IPS DF 6.9 (cell line): Measurements from ENCODE around the gene FSHB.
"Not testable (repeated sequence)": the region's sequence is repeated elsewhere in the genome, so short reads cannot be mapped to it uniquely, and the experiment has no call there.

Experiments used
- DNase-seq: peaks from one replicate; pipeline ENCODE4 v3.0.0-alpha.2; 2013; ENCODE audit warnings: low read depth, low spot score
- H3K27ac ChIP-seq: one replicate; pipeline ENCODE4 v1.5.1; 2013; ENCODE audit warnings: low read length, control low read depth
- H3K27me3 ChIP-seq: 2 replicates; pipeline ENCODE4 v1.6.1; 2013; ENCODE audit warnings: mild to moderate bottlenecking, low read length; ENCODE audit not compliant: control insufficient read depth, insufficient read depth
- H3K36me3 ChIP-seq: 2 replicates; pipeline ENCODE4 v1.6.1; 2013; ENCODE audit warnings: low read length; ENCODE audit not compliant: control insufficient read depth, insufficient read depth
- H3K4me1 ChIP-seq: 2 replicates; pipeline ENCODE4 v1.6.1; 2013; ENCODE audit warnings: low read length; ENCODE audit not compliant: control insufficient read depth, insufficient read depth
- H3K4me3 ChIP-seq: 2 replicates; pipeline ENCODE4 v1.5.1; 2013; ENCODE audit warnings: mild to moderate bottlenecking, low read length
- H3K9me3 ChIP-seq: 2 replicates; pipeline ENCODE4 v1.6.1; 2013; ENCODE audit warnings: low read length, inconsistent platforms; ENCODE audit not compliant: control insufficient read depth, insufficient read depth
- WGBS: extraction: QIAGEN DNeasy Blood & Tissue Kit; methylation state at CpG from one replicate; pipeline ENCODE4 v1.1.7; 2013; ENCODE audit warnings: mixed read lengths, missing lambda C conversion rate; ENCODE audit not compliant: insufficient read length, insufficient coverage; 5-methylcytosine and 5-hydroxymethylcytosine counted together

FSHB gene

DNA sequence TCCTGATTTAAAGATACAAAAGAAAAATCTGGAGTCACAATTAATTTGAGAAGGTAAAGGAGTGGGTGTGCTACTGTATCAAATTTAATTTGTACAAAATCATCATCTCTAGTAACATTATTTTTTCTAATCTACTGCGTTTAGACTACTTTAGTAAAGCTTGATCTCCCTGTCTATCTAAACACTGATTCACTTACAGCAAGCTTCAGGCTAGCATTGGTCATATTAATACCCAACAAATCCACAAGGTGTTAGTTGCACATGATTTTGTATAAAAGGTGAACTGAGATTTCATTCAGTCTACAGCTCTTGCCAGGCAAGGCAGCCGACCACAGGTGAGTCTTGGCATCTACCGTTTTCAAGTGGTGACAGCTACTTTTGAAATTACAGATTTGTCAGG, at the start of gene FSHB:
Gene FSHB, plus strand, starts transcription at position 301 of the 400 bp plus-strand sequence. CDS start 889 bp downstream, outside the sequence.
- Histone ChIP-seq H3K27me3 (no peaks in the 10 kb centered on the region), H3K27ac (no peak within 1 kb of the TSS), H3K9me3 (no peaks in the 10 kb centered on the region; the same call in 1 of the 2 replicates), H3K36me3 (no peaks in the 10 kb centered on the region), H3K4me1 (no peaks in the 10 kb centered on the region), H3K4me3 (no peak within 1 kb of the TSS)
- WGBS: no CpG with 5 or more reads among the region's 3 CpGs
- DNase-seq: no peak

DNA sequence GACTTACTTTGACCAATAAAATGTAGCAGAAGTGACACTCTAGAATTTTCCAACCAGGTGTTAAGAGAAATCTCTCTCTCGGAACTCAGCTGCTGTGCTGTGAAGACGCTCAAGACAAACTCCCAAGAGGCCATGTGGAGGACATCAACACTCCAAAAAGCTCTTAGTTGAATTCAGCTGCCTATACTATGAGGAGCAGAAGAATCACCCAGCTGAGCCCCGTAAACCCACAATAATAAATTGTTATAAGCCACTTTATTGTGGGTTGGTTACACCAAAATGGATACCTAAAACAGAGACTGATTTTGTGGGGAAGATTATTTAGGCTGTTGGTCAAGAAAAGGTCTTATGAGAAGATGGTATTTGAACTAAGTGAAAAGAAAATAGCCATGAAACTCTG, 44.1 kb upstream of the FSHB start:
- Histone ChIP-seq H3K4me3 (no peak overlapping the region), H3K27me3 (no peaks in the 10 kb centered on the region), H3K9me3 (no peaks in the 10 kb centered on the region; the same call in 1 of the 2 replicates), H3K27ac (no peak overlapping the region), H3K36me3 (no peaks in the 10 kb centered on the region), H3K4me1 (no peaks in the 10 kb centered on the region)
- DNase-seq: no peak
- no CpG with 5 or more reads among the region's 3 CpGs for WGBS

DNA sequence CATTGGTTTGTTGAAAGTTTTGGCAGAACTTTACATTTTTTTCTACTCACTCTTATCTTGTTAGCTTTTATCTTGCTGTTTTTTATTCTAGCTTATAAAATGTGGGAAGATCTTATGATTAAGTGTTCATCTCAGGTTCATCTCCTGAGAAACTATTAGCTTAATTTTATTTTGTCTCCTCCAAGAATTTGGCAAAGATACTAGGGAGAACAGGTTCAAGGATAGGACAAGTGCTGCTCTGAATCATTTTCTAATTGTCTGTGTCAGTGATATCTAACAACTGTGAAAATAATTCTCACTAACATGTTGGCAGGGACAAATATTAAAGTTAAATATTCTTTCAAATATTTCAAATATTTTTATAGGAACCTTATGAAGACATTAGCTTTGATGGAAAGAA, 38.2 kb upstream of the FSHB start:
- no peaks in the 10 kb centered on the region for H3K36me3 ChIP-seq
- H3K27me3 ChIP-seq: no peaks in the 10 kb centered on the region

DNA sequence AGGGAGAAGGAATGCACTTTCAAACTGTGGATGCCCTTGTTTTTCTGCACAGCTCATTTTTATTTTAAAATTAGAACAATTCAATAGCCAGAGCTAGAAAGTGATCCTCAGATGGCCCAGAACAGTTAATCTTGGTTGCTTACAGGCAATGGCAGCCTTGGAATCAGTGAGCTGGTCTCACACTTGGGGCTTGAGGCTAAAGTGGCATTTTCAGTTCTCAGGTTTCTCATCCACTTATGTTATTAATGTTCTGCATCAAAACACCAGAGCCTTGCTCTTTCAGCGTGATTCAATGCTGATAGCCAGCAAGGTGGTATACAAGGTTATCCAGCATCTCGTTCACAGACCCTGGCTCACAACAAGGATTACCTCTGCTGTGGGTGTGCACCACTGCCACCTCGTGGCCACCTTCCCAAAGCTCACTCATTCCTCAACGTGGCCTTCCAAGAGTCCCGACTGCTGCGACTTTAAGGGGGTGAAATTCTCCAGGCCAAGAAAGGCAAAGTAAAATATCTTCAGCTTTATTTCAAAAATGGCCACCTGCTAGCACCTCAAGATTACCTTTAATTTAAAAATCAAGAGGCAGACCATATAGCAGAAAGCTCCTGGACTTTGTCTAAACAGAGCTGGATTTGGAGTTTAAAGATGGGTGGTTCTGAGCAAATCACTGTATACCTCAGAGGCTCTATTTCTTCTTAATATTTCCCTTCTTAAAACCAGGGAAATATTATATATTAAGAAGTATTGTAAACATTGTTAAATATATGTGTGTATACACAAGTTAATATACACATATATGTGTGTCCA, 34.2 kb upstream of the FSHB start:
- no peaks in the 10 kb centered on the region for H3K36me3 ChIP-seq
- no peaks in the 10 kb centered on the region for H3K9me3 ChIP-seq
- no peak overlapping the region for H3K27ac ChIP-seq
- DNase-seq: peak; percentile 84
- H3K4me3 ChIP-seq: no peak overlapping the region
- no peaks in the 10 kb centered on the region for H3K27me3 ChIP-seq
- H3K4me1 ChIP-seq: no peaks in the 10 kb centered on the region
- WGBS: no CpG with 5 or more reads among the region's 6 CpGs

More for the DNA sequence above, 38.2 kb upstream of the FSHB start:
- Histone ChIP-seq H3K4me1 (no peaks in the 10 kb centered on the region), H3K4me3 (no peak overlapping the region), H3K27ac (no peak overlapping the region), H3K9me3 (no peaks in the 10 kb centered on the region)
- no peak for DNase-seq

DNA sequence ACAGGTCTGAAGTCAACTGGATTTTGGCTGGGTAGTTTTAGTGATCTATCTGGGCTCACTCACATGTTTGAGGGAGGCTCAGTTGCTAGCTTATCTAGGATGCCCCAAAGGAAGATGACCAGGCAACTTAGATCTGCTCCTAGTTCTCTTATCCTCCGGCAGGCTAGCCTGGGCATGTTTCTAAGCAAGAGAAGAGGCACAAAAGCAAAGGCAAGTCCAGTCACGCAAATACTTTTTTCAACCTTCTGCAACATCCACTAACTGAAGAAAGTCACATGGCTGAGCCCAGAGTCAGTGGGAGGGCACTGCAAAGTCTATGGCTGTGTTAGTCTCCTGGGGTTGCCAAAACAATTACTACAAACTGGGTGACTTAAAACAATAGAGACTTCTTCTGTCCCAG, 32.9 kb upstream of the FSHB start:
- Histone ChIP-seq H3K4me3 (no peak overlapping the region), H3K9me3 (no peaks in the 10 kb centered on the region), H3K27me3 (no peaks in the 10 kb centered on the region), H3K27ac (no peak overlapping the region), H3K36me3 (no peaks in the 10 kb centered on the region), H3K4me1 (no peaks in the 10 kb centered on the region)
- DNase-seq: no peak
- no CpG with 5 or more reads among the region's 2 CpGs for WGBS

DNA sequence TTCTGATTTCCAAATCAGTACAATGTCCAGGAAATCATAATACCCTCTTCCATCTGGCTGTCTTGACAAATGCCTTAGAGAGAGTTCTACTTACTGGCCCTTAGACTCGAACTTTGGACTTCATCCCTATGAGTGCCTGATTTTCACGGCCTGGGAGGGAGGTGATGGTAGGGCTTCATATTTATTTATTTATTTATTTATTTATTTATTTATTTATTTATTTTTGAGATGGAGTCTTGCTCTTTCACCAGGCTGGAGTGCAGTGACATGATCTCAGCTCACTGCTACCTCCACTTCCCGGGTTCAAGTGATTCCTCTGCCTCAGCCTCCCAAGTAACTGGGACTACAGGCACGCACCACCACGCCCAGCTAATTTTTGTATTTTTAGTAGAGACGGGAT, 27.8 kb upstream of the FSHB start:
- H3K27ac ChIP-seq, H3K9me3 ChIP-seq, DNase-seq, H3K36me3 ChIP-seq, H3K4me3 ChIP-seq, H3K27me3 ChIP-seq, H3K4me1 ChIP-seq: not testable (repeated sequence)
- WGBS: no CpG with 5 or more reads among the region's 6 CpGs

DNA sequence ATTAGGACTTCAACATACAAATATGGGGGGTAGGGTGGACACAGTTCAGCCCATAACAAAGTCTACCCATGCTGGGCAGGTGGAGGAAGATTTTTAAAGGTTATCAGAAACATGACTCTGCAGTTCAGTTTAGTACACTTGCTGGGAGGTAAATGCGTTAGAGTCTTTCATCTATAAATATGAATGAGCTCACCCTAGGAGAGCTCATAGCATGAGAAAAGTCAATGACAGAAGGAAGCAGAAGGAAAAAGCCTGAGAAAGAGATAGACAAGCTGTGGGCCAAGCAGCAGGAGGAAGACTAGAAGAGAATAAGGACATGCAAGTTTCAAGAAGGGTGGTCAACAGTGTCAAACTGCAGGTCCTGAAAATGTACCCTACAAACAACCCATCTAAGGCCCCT, 27.0 kb upstream of the FSHB start:
- no peak for DNase-seq
- Histone ChIP-seq H3K4me1 (peaks cover 3% of the 10 kb centered on the region), H3K36me3 (no peaks in the 10 kb centered on the region), H3K27ac (no peak overlapping the region), H3K27me3 (no peaks in the 10 kb centered on the region; the same call in 1 of the 2 replicates), H3K9me3 (no peaks in the 10 kb centered on the region), H3K4me3 (no peak overlapping the region)
- WGBS: no CpG with 5 or more reads among the region's 1 CpG

DNA sequence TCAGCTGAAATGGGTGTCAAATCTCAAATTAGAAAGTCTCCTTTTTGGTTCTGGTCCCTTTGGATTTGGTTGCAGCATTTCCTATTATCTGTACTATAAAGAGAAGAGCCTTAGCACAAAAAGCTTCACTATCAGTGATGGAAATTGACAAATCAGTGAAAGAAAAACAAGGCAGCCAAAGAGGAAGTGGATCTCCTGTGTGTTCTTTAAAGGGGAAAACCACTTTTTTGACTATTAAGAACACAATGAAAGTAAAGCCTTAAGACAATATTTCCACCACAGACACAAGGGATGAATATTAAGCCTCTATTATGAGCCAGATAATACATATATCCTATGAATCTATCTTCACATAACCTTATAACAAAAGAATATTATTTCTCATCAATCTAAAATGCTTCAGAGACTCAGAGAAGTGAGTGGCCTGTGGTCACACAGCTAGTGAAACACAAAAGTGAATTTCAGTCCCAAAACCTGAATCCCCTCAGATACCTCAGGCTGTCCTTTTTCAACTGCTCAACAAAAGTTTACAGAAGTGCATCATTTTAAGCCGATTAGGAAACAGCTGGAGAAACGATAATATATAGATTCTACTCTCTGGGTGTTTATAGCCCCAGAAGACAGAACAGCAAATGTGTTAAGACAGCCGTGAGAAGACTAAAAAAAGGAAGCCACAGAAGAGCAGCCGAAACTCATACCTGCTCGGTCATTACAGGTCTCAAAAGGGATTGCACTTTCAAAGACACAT, 24.4 kb upstream of the FSHB start:
- no peak overlapping the region for H3K27ac ChIP-seq
- no peak overlapping the region for H3K4me3 ChIP-seq
- no CpG with 5 or more reads among the region's 5 CpGs for WGBS
- no peaks in the 10 kb centered on the region for H3K9me3 ChIP-seq
- peaks cover 3% of the 10 kb centered on the region for H3K4me1 ChIP-seq
- no peaks in the 10 kb centered on the region; the same call in 1 of the 2 replicates for H3K27me3 ChIP-seq
- no peak for DNase-seq
- H3K36me3 ChIP-seq: no peaks in the 10 kb centered on the region

DNA sequence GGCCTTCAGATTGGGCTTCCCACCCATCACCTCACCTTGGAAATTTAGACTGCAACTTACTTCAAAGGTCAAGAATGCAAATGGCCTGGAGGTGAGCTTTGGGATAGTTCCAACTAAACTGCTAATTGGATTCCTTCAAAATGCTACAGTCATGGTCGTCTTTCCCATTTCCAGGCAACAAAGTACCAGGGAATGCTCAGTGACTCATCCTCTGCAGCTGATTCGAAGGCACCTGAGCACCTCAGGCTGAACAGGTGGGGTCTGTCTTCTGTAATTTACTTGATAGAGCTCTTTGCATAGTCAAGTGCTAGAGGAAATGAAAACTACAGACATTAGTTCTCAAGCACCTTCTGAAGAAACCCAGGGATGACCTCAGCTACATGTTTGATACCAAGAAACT, 20.5 kb upstream of the FSHB start:
- no CpG with 5 or more reads among the region's 2 CpGs for WGBS
- no peaks in the 10 kb centered on the region for H3K27me3 ChIP-seq
- no peaks in the 10 kb centered on the region for H3K4me1 ChIP-seq

DNA sequence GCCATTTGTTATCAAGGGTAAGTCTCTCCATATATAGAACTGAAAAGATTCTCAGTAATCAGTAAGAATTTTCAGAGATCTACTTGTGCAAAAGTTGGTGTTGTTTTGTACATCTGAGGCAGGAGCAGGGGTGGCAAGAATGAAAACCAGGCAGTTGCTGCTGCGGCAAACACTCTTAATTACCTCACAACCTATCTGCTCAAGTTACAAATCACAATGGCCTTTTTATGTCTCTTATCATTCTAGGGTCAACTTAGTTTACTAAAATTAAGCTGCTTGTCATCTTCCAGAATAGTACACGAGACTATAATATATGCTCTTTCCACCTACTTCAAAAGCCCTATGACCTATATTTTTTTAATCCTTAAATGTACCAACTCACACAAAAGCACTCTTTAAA, 14.3 kb upstream of the FSHB start:
- Histone ChIP-seq H3K27me3 (no peaks in the 10 kb centered on the region), H3K9me3 (no peaks in the 10 kb centered on the region), H3K36me3 (no peaks in the 10 kb centered on the region), H3K27ac (no peak overlapping the region), H3K4me3 (no peak overlapping the region), H3K4me1 (no peaks in the 10 kb centered on the region)
- WGBS: no CpG with 5 or more reads among the region's 2 CpGs
- DNase-seq: no peak

More for the DNA sequence above, 20.5 kb upstream of the FSHB start:
- H3K36me3 ChIP-seq: no peaks in the 10 kb centered on the region
- no peak for DNase-seq
- H3K9me3 ChIP-seq: no peaks in the 10 kb centered on the region
- no peak overlapping the region for H3K27ac ChIP-seq
- no peak overlapping the region for H3K4me3 ChIP-seq
